Omental fat pad (tissue), 4 donors: ENCODE results near the gene C10orf71. TPM values are rescaled to one million over a fixed set of nuclear protein-coding genes. Genes with fewer than 3 reads are reported as not detected.

Experiments used
- ATAC-seq: fragments of 150-250 bp; one replicate; pipeline ENCODE4 v1.9.1; 2016; ENCODE audit warnings: mild to moderate bottlenecking, moderate library complexity; ENCODE audit not compliant: low FRiP score
- DNase-seq: peaks from one replicate; pipeline ENCODE4 v3.0.0-alpha.2; 2019; ENCODE audit warnings: low spot score
- total RNA-seq, 4 donors: library from RNA; depleted of rRNA; stranded (reverse); fragments of >200 nt; gene quantifications; one replicate each; pipeline ENCODE4 v1.1.0, GENCODE V29; 2016
- TF ChIP-seq, protein P1 (sequence below), 3 donors: fragments of 450-650 bp; IDR thresholded peaks; one replicate each; pipeline ENCODE4 v1.5.1; 2016 to 2017; ENCODE audit warnings: antibody characterized with exemption in 3 of 3, mild to moderate bottlenecking in 3 of 3, moderate library complexity in 2 of 3

C10orf71 gene
- total RNA-seq, 4 donors from 2014 or later, result not detected

DNA sequence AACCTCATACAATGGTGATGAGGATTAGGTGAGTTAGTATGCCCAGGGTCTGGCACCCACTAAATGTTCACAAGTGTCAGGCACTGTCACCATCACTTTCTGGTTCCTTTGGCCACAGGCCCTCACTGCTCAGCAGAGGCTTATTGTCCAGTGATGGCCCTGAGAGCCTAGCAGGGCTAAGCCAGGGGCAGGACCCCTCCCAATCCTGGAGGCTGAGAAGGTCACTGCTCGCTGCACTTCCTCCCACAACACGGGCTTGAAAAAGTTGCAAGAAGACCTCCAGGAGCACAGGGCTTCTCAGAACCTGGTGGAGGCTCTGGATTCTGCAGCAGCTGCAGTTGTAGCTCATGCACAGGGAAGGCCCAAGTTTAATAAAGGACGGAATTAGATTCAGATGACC, 48.9 kb downstream of the C10orf71 start:
- ATAC-seq (no peak), DNase-seq (no peak)
- TF ChIP-seq, protein P1, sequence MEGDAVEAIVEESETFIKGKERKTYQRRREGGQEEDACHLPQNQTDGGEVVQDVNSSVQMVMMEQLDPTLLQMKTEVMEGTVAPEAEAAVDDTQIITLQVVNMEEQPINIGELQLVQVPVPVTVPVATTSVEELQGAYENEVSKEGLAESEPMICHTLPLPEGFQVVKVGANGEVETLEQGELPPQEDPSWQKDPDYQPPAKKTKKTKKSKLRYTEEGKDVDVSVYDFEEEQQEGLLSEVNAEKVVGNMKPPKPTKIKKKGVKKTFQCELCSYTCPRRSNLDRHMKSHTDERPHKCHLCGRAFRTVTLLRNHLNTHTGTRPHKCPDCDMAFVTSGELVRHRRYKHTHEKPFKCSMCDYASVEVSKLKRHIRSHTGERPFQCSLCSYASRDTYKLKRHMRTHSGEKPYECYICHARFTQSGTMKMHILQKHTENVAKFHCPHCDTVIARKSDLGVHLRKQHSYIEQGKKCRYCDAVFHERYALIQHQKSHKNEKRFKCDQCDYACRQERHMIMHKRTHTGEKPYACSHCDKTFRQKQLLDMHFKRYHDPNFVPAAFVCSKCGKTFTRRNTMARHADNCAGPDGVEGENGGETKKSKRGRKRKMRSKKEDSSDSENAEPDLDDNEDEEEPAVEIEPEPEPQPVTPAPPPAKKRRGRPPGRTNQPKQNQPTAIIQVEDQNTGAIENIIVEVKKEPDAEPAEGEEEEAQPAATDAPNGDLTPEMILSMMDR (IDR thresholded peaks at IDR 0.05), result no peak

DNA sequence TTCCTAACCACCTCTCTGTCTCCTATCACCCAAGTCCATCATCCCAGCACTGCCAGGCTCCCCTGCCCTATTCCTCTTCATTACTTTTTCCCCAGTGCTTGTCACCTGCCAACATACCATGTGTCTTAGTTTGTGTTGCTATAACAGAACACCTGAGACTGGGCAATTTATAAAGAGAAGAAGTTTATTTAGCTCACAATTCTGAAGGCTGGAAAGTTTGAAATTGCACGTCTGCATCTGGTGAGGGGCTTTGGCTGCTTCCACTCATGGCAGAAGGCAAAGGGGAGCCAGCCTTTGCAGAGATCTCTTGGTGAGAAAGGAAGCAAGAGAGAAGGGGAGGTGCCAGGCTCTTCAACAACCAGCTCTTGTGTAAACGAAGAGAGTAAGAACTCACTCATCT, 49.6 kb downstream of the C10orf71 start:
- ATAC-seq, result no peak
- TF ChIP-seq, protein P1 (IDR thresholded peaks at IDR 0.05), result no peak
- DNase-seq, result no peak

DNA sequence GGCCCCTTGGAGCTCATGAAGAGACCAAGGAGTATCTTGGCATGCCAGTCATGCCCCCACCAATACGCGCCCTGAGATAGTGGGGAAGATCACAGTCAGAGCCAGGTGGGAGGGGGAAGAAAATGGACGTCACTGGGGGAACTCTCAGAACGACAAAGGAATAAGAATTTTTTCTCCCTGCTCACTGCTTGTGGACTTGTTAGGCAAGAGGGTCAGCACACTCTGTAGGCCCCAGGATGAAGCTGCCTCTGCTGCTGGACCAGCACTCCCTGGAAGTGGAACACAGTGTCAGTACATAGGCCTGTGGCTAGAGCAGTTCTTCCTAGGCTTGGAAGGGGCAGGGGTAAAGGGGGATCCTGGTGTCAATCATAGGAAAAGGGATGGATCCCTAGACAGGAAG, 50.4 kb downstream of the C10orf71 start:
- DNase-seq (no peak), ATAC-seq (no peak)
- TF ChIP-seq, protein P1 (IDR thresholded peaks at IDR 0.05), result no peak

DNA sequence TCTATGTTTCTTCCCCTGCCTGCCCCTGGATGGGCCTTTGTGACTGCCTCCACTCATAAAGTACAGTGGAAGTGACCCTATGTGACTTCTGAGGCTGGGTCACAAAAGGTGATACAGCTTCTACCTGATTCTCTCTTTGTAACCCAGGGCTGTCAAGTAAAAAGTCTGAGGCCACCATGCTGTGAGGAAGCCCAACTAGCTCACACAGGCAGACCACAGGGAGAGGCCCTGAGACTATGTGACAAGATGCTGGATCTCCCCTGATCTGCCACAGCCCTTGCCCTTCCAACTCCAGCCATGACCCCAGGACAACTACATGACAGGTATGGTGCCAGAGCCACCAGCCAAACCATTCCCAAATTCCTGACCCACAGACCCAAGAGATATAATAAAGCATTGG, 51.2 kb downstream of the C10orf71 start:
- no peak for ATAC-seq
- no peak for DNase-seq
- TF ChIP-seq, protein P1 (IDR thresholded peaks at IDR 0.05), result no peak

DNA sequence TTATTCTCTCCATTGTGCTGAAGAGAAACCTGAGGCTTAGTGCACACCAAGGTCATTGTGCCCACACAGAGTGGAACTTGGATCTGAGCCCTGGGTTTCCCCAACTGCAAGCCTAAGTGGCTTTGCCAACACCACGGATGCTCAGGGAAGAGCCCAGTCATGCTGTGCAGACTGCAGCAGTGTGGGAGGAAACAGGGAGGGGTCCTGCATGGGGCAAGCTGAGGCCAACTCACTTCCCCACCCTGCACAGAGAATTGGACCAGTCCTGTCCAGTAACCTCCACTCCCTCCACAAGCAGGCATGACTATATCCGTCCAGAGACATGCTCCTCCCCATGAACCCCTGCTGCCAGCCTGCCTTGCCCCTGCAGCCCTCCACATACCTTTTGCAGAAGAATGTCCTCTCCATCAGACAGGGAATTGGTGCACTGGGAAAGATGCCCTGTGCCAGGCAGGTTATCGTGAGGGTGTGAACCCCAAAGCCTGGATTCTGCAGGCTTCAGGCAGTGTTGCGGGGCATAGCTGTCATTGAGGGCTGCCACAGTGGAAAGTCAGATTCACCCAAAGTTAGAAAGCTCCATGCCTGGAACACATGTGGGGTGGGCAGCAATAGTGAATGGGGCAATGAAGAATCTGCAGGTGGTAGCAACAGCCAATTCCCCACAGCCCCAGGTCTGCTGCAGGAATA, 52.0 kb downstream of the C10orf71 start:
- TF ChIP-seq, protein P1 (IDR thresholded peaks at IDR 0.05), result no peak
- DNase-seq (no peak), ATAC-seq (no peak)

DNA sequence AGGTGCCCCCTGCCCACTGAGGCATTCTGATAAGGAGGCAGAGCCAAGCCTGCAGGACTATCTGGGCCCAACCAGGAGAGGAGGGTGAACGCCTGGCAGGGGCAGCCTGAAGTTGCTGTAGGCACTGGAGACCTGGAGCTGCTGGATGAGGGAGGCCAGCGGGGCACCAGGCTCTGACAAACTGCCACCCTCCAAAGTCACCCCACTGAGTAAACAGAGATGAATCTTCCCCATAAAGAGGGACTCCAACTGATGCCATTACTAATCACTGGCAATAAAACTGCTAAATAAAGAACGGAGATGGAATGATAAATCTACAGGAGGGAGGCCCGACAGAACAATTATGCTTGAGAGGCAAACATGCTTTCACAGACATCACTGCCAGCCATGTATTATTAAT, 52.7 kb downstream of the C10orf71 start:
- TF ChIP-seq, protein P1 (IDR thresholded peaks at IDR 0.05), result no peak
- DNase-seq (no peak), ATAC-seq (no peak)

DNA sequence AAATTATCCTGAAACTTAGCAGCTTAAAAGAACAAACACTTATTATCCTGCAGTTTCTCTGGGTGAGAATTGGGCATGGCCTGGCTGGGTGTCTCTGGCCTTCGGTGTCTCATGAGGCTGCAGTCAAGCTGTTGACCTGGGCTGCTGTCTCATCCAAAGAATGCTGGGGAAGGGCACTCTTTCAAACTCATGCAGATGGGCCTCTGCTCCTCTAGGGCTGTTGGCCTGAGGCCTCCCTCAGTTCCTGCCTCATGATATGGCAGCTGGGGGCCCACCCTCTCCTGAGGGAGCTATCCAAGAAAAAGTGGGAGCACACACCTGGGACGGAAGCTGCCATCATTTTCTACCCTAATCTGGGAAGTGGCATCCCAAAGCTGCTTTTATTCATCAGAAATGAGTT, 53.4 kb downstream of the C10orf71 start:
- no peak for ATAC-seq
- DNase-seq, result no peak
- TF ChIP-seq, protein P1 (IDR thresholded peaks at IDR 0.05), result no peak
